COLO668 (cell line): ENCODE data around the gene TBCE.
"Not testable (repeated sequence)": the region's sequence is repeated elsewhere in the genome, so short reads cannot be mapped to it uniquely, and the experiment has no call there.

Experiments used
- DNase-seq: peaks from one replicate; lab custom pipeline; 2025; ENCODE audit not compliant: unreplicated experiment; lab: John Stamatoyannopoulos, UW

Gene TBCE

GRCh38 chr1:235450433-235450832 lies 83.2 kb downstream of the TBCE start:
- DNase-seq, result no peak

GRCh38 chr1:235450886-235451483 lies 83.8 kb downstream of the TBCE start:
- DNase-seq, result no peak

- no peak for DNase-seq
Measured at GRCh38 chr1:235454021-235454420, 86.8 kb downstream of the TBCE start.

GRCh38 chr1:235455097-235455496 lies 87.9 kb downstream of the TBCE start:
- no peak for DNase-seq

GRCh38 chr1:235455823-235456222 lies 88.6 kb downstream of the TBCE start:
- DNase-seq, result no peak

- DNase-seq, result not testable (repeated sequence)
Measured at GRCh38 chr1:235457856-235458255, 90.6 kb downstream of the TBCE start.

GRCh38 chr1:235460770-235461169 lies 93.5 kb downstream of the TBCE start:
- no peak for DNase-seq

- no peak for DNase-seq
Measured at GRCh38 chr1:235461954-235462353, 94.7 kb downstream of the TBCE start.

GRCh38 chr1:235462832-235463231 lies 95.6 kb downstream of the TBCE start:
- not testable (repeated sequence) for DNase-seq

GRCh38 chr1:235465066-235465465 lies 97.8 kb downstream of the TBCE start:
- no peak for DNase-seq

- no peak for DNase-seq
Measured at GRCh38 chr1:235468004-235468403, 100.8 kb downstream of the TBCE start.

- DNase-seq, result no peak
Measured at GRCh38 chr1:235468970-235469369, 101.7 kb downstream of the TBCE start.

GRCh38 chr1:235469897-235470296 lies 102.7 kb downstream of the TBCE start:
- DNase-seq, result not testable (repeated sequence)

GRCh38 chr1:235470741-235471439 lies 103.7 kb downstream of the TBCE start:
- no peak for DNase-seq

- no peak for DNase-seq
Measured at GRCh38 chr1:235473806-235474205, 106.6 kb downstream of the TBCE start.

- DNase-seq, result no peak
Measured at GRCh38 chr1:235483090-235483489, 115.9 kb downstream of the TBCE start.

- DNase-seq, result no peak
Measured at GRCh38 chr1:235485558-235485957, 118.3 kb downstream of the TBCE start.

- no peak for DNase-seq
Measured at GRCh38 chr1:235486321-235486720, 119.1 kb downstream of the TBCE start.

GRCh38 chr1:235491644-235492043 lies 124.4 kb downstream of the TBCE start:
- DNase-seq, result no peak

GRCh38 chr1:235494531-235494930 lies 127.3 kb downstream of the TBCE start:
- no peak for DNase-seq

GRCh38 chr1:235495030-235495429 lies 127.8 kb downstream of the TBCE start:
- DNase-seq, result no peak

- no peak for DNase-seq
Measured at GRCh38 chr1:235495551-235495950, 128.3 kb downstream of the TBCE start.
